WI38 (cell line): Measurements from ENCODE around the gene PIGQ.
A peak's percentile ranks its signal among the peaks of the same experiment; 100 is the strongest.

Experiments
- H3K4me3 ChIP-seq: 2 replicates; pipeline ENCODE4 v1.5.1; 2011; ENCODE audit warnings: low read depth, mild to moderate bottlenecking, control low read depth, low read length
- CTCF ChIP-seq: IDR thresholded peaks from 2 replicates; pipeline ENCODE4 v1.5.1; 2012; ENCODE audit warnings: low read depth, mild to moderate bottlenecking, control low read depth, low read length

PIGQ gene

DNA sequence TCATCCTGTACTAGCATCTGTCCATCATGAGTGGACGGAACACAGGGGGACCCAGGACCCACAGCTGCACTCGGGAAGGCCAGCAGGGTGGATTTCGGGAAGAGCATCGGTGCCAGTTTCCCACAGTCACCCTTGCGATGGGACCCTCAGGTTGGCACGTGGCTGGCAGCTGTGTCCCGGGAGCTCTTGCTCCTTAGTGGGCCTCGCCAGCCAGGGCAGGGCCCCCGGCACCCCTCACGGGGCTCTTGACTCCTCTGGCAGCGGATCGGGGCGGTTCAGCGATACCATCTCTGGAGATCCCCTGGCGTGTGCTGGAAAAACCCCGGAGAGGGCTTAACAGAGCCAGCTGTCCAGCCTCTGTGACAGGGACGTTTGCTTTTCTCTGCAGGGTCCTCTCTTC lies 33.0 kb upstream of the PIGQ start:
- no peak for TF ChIP-seq CTCF
- H3K4me3 ChIP-seq = no peak overlapping the region

GRCh38 chr16:537415-538335 lies 32.1 kb upstream of the PIGQ start:
- H3K4me3 ChIP-seq = no peak overlapping the region
- TF ChIP-seq CTCF = no peak

GRCh38 chr16:539901-540530 lies 29.8 kb upstream of the PIGQ start:
- peak overlapping the region; percentile 29; the same call in 1 of the 2 replicates for H3K4me3 ChIP-seq
- TF ChIP-seq CTCF = peak; percentile 27

- TF ChIP-seq CTCF = no peak
- no peak overlapping the region for H3K4me3 ChIP-seq
These were observed 29.0 kb upstream of the PIGQ start for GRCh38 chr16:540645-541340.

- TF ChIP-seq CTCF = no peak
- H3K4me3 ChIP-seq = no peak overlapping the region
These were observed 26.2 kb upstream of the PIGQ start for GRCh38 chr16:543301-544164.

DNA sequence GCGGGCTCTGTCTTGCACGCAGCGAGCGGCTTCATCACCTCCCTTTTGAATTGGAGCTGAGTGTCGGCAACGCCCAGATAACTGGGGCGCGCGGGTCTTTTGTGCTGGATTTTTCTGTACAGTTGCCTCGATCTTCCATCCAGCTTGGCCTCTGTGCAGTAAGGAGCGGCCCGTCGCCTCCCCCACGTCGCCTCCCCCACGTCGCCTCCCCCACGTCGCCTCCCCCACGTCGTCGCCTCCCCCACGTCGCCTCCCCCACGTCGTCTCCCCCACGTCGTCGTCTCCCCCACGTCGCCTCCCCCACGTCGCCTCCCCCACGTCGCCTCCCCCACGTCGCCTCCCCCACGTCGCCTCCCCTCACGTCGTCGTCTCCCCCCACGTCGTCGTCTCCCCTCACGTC lies 25.3 kb upstream of the PIGQ start:
- no peak for TF ChIP-seq CTCF

More for the DNA sequence above, 25.3 kb upstream of the PIGQ start:
- H3K4me3 ChIP-seq = no peak overlapping the region
